ENCODE measurements around the gene PTPN6. TPM values are rescaled to one million over a fixed set of nuclear protein-coding genes. Genes with fewer than 3 reads are reported as not detected.

The PTPN6 gene
- total and polyA plus RNA-seq, 2 of the 13 experiments (the other 11 are each of a cell fraction or from before 2014, with no cell fraction given) = 10.5 to 10.6 TPM

GRCh38 chr12:6936194-6936635 is 14.9 kb upstream of the PTPN6 start:
- intact Hi-C loops (cut with micrococcal nuclease; ENCODE audit: unreplicated experiment) = no loop called here
- no TSS peak for BruUV-seq (replicated peaks)
- POLR2A ChIA-PET = interaction anchor here (4.6 kb wide), 1 partner anchor 11 kb away, joined by 30 read pairs; no protein-coding TSS in a partner anchor
- in situ Hi-C loops (cut with HindIII; ENCODE audit: extremely low pct_ligation_motif_present, low pct_unique_long_range_greater_than_20kb) = no loop called here
- Histone ChIP-seq H4K20me1 (ENCODE audit: insufficient read depth, low read length) (no peaks in the 10 kb centered on the region), H3K27ac (ENCODE audit: extremely low read length, insufficient read depth, low read length) (no peak overlapping the region), H3K4me2 (ENCODE audit: low read depth, low read length) (no peak overlapping the region), H3K27me3 (ENCODE audit: control insufficient read depth in 1 of 2, insufficient read depth in 2 of 2, low read length in 2 of 2) (no peaks in the 10 kb centered on the region), H3K4me1 (ENCODE audit: insufficient read depth, low read length) (peaks cover 32% of the 10 kb centered on the region), H3K4me3 (replicated peaks in 1 of 3; ENCODE audit: insufficient read depth in 1 of 3, low read depth in 2 of 3, low read length in 3 of 3) (no peak overlapping the region), H2AFZ (ENCODE audit: low read length) (no peak overlapping the region), H3K36me3 (replicated peaks in 1 of 2; ENCODE audit: control insufficient read depth in 1 of 2, insufficient read depth in 2 of 2, low read length in 2 of 2) (peaks cover 7 to 33% of the 10 kb centered on the region in 2 experiments), H3K79me2 (ENCODE audit: insufficient read depth, low read length) (peaks cover 6% of the 10 kb centered on the region), H3K9me3 (ENCODE audit: low read length) (no peaks in the 10 kb centered on the region), H3K9ac (ENCODE audit: insufficient read depth, low read depth, low read length) (no peak overlapping the region)
- DNase-seq (ENCODE audit: low spot score) = no peak
- ATAC-seq = no peak
- 97% methylated on average over 3 of the region's 3 CpGs for WGBS (ENCODE audit: low lambda C conversion rate)
- TF ChIP-seq ZHX2 (IDR thresholded peaks at IDR 0.05; ENCODE audit: low read depth) (no peak), ZHX2 (CRISPR knock-in tag; IDR thresholded peaks at IDR 0.05; ENCODE audit: borderline replicate concordance) (no peak), POLR2G (IDR thresholded peaks at IDR 0.05; ENCODE audit: low read depth, low read length) (0 out of 2 replicates have a peak, but pooled peaks have one; percentile 10), MAFK (conservative IDR thresholded peaks at IDR 0.05 in 1 of 2, IDR thresholded peaks at IDR 0.05 in 1 of 2; ENCODE audit: low read length in 2 of 2) (no peak)
- FAIRE-seq = no peak
- CTCF ChIA-PET (ENCODE audit: low intra/inter-chr PET ratio, low total read pairs) = no interaction called here
